ENCODE data around the gene CACNA1S. TPM values are rescaled to one million over a fixed set of nuclear protein-coding genes. Genes with fewer than 3 reads are reported as not detected.

The CACNA1S gene
- total and polyA plus RNA-seq, 2 of the 4 experiments (the other 2 are of a cell fraction), result not detected

DNA sequence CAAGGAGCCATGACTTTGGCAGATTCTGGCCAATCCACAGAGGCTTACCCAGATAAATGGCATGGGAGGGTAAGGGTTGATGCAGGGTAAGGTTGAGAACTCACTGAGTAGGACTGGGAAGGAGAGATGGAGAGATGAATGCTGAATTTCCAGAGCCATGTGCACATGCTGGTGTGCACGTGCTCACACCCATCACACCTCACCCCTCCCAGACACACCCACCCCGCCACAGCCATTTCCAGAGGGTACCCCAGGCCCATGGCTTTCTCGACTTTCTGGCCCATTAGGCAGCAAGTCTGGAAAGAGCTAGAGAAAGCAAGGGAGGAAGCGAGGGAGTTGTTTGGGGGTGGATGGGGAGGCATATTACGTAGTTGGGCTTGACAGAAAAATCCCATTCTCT is 1.6 kb downstream of the CACNA1S start:
- Histone ChIP-seq H3K27me3 (ENCODE audit: control insufficient read depth, insufficient read depth, low read length) (peaks cover 56% of the 10 kb centered on the region), H2BK120ac (ENCODE audit: low read depth, low read length) (no peak overlapping the region), H4K20me1 (ENCODE audit: insufficient read depth, low read length) (no peaks in the 10 kb centered on the region), H3K56ac (ENCODE audit: extremely low read depth, insufficient read depth, low read length) (no peak overlapping the region), H3K27ac (ENCODE audit: insufficient read depth, low read length) (no peak overlapping the region), H3K9me1 (ENCODE audit: insufficient read depth, low read length) (no peaks in the 10 kb centered on the region), H4K8ac (ENCODE audit: low read depth in 2 of 2, low read length in 2 of 2) (no peak overlapping the region), H2AK5ac (ENCODE audit: low read depth, low read length) (no peak overlapping the region), H2BK5ac (ENCODE audit: low read depth, low read length, poor library complexity, severe bottlenecking) (no peak overlapping the region), H3K36me3 (ENCODE audit: control insufficient read depth, insufficient read depth, low read length) (no peaks in the 10 kb centered on the region), H2BK15ac (ENCODE audit: low read depth, low read length) (no peak overlapping the region), H2AK9ac (replicated peaks; ENCODE audit: low read depth, low read length, poor library complexity) (no peak overlapping the region), H2BK20ac (ENCODE audit: low read depth, low read length) (no peak overlapping the region), H3K14ac (replicated peaks; ENCODE audit: low read depth, low read length) (no peak overlapping the region), H3K4me1 (ENCODE audit: control insufficient read depth, insufficient read depth, low read length) (peaks cover 2% of the 10 kb centered on the region; the same call in 1 of the 2 replicates), H4K5ac (ENCODE audit: low read depth, low read length) (no peak overlapping the region), H3K4me2 (ENCODE audit: low read depth, low read length) (no peak overlapping the region), H3K9me3 (ENCODE audit: control insufficient read depth, insufficient read depth, low read length) (no peaks in the 10 kb centered on the region), H3K79me1 (ENCODE audit: low read depth in 1 of 2, low read length in 2 of 2) (no peaks in the 10 kb centered on the region), H2AFZ (replicated peaks; ENCODE audit: low read length, poor library complexity) (no peak overlapping the region), H4K91ac (ENCODE audit: insufficient read depth, low read depth, low read length) (no peak overlapping the region), H3K18ac (ENCODE audit: low read depth, low read length) (no peak overlapping the region), H3K23ac (ENCODE audit: low read depth, low read length) (no peak overlapping the region), H3K9ac (ENCODE audit: low read depth, low read length) (no peak overlapping the region), H3K4me3 (ENCODE audit: insufficient read depth, low read depth, low read length) (no peak overlapping the region), H3K4ac (ENCODE audit: low read depth, low read length) (no peak overlapping the region)
- no peak for ATAC-seq (ENCODE audit: low read depth)
- DNase-seq, result no peak
- BruUV-seq (replicated peaks), result no TSS peak
- no CpG with 5 or more reads among the region's 5 CpGs for WGBS, 2 experiments (ENCODE audit: extremely low coverage in 2 of 2, insufficient read length in 1 of 2)
- dilution Hi-C loops (cut with HindIII; ENCODE audit: low sequenced_read_pairs, unreplicated experiment), result no loop called here
- TF ChIP-seq MXI1 (IDR thresholded peaks at IDR 0.05; ENCODE audit: borderline replicate concordance, low read depth, low read length) (no peak), RCOR1 (IDR thresholded peaks at IDR 0.05; ENCODE audit: insufficient replicate concordance, low read length) (no peak), CEBPB (IDR thresholded peaks at IDR 0.05; ENCODE audit: low read depth, low read length) (no peak), CHD1 (IDR thresholded peaks at IDR 0.05; ENCODE audit: low read depth, low read length) (no peak), MAFK (IDR thresholded peaks at IDR 0.05; ENCODE audit: low read depth, low read length) (no peak)
- TF ChIP-seq, protein P1, sequence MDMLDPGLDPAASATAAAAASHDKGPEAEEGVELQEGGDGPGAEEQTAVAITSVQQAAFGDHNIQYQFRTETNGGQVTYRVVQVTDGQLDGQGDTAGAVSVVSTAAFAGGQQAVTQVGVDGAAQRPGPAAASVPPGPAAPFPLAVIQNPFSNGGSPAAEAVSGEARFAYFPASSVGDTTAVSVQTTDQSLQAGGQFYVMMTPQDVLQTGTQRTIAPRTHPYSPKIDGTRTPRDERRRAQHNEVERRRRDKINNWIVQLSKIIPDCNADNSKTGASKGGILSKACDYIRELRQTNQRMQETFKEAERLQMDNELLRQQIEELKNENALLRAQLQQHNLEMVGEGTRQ (IDR thresholded peaks at IDR 0.05; ENCODE audit: low read depth, low read length), result no peak
- ChIA-PET CTCF (no interaction called here), POLR2A (ENCODE audit: unreplicated experiment) (no interaction called here)
- in situ Hi-C loops (cut with MboI; ENCODE audit: low sequenced_read_pairs), result no loop called here
- intact Hi-C loops (cut with micrococcal nuclease), result no loop called here

Measured in IMR-90 (cell line).